Sciatic nerve (tissue), 2 donors: ENCODE data around the gene CHST5. TPM values are rescaled to one million over a fixed set of nuclear protein-coding genes. Genes with fewer than 3 reads are reported as not detected.
"Not testable (repeated sequence)": the region's sequence is repeated elsewhere in the genome, so short reads cannot be mapped to it uniquely, and the experiment has no call there.

Experiments
- ATAC-seq: fragments of 200-7000 bp; cut with Tn5 transposase; one replicate; pipeline ENCODE4 v1.9.1; 2020; ENCODE audit warnings: mild to moderate bottlenecking, moderate library complexity
- DNase-seq: peaks from one replicate; pipeline ENCODE4 v3.0.0-alpha.2; 2020; ENCODE audit warnings: low spot score
- intact Hi-C: fragments of 100-400 bp; cut with DNase I; formaldehyde crosslinking; loops from one replicate; pipeline ENCODE4 v1.14.2; 2022
- total RNA-seq: library from RNA; stranded (reverse); fragmentation: NEBNext Ultra II Directional; extraction: Animal tissue kit (Norgen Biotek cat#: 25700); gene quantifications from one replicate; pipeline ENCODE4 v1.2.1, GENCODE V29; 2021
- donor health status: DM: no; HTN: no; CAD: no.
- donor health status: DM: no; HTN: no; CAD: no.

Gene CHST5
- total RNA-seq, 1 donor from 2014 or later, result 0.27 TPM

DNA sequence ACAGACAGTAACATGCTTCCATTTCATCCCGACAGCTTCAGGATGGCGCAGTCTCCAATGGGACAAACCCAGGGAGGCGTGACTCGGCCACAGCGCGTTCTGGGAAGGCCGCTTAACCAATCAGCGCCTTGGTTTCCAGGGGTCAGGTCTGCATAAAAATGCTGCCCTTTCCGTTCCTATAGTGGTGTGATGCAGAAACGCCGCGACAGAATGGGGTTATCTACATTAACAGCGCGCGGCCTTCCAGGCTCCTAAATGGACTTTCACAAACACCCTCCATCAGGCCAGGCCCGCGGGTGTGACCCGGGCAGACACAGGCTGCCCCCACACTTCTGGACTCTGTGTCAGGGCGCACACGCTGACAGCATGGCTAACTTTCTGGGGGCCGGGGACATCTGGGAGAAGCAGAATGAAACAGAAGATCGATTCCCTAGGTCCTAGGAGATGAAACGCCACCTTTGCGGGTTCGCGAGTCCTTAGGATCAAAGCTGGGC lies 19.4 kb upstream of the CHST5 start:
- peak; percentile 85 for DNase-seq
- intact Hi-C loops, result no loop called here
- peak; percentile 79 for ATAC-seq

DNA sequence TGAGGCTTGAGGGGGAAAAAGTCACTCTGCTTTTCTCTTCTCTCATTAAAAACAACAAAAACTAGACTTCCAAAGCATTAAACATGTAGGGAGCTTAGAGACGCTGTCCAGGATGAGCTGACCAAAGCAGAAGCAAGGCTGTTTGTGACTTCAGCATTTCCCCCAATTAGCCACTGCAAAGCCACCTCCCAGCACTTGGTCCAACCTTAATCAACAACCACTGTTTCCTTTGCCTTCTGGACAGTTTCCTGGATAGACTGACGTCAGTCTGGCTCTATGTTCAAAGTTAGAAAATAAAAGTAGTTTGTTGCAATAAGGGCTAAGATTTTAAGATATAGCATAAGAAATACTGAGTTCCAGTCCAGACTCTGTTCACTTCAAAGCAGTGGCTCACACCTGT lies 17.0 kb upstream of the CHST5 start:
- no peak for DNase-seq
- intact Hi-C loops, result no loop called here
- ATAC-seq, result no peak

DNA sequence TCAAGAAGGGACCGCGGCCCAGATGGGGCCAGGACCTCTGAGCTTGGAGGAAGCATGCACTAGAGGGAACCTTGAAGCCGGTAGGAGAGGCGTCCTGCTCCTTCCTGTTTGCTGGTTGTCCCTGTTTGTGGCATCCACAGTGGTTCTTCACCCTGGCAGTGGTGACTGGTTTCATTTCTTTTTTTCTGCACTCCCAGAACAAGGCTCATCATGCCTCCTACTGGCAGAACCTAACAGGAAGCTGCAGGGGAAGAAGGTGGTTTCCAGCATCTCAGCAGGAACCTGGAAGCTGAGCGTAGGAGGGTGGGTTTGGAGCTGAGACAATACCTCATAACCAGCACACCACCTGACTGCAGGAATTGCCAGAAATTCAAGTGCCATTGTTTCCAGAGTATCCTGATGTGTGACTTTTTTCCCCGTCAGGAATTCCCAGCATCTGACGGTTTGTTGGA lies 14.3 kb upstream of the CHST5 start:
- intact Hi-C loops, result no loop called here
- ATAC-seq (peak; percentile 39), DNase-seq (no peak)

DNA sequence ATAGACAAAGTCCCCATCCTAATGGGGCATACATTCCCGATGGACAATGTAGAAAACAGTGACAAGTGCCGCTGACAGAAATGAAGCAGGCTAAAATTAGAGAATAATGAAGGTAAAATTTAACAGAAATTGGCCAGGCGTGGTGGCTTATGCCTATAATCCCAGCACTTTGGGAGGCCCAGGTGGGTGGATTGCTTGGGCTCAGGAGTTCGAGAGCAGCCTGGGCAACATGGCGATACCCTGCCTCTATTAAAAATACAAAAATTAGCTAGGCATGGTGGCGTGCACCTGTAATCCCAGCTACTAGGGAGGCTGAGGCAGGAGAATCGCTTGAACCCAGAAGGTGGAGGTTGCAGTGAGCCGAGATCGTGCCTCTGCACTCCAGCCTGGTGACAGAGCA lies 12.5 kb upstream of the CHST5 start:
- ATAC-seq, intact Hi-C loops, DNase-seq: not testable (repeated sequence)

DNA sequence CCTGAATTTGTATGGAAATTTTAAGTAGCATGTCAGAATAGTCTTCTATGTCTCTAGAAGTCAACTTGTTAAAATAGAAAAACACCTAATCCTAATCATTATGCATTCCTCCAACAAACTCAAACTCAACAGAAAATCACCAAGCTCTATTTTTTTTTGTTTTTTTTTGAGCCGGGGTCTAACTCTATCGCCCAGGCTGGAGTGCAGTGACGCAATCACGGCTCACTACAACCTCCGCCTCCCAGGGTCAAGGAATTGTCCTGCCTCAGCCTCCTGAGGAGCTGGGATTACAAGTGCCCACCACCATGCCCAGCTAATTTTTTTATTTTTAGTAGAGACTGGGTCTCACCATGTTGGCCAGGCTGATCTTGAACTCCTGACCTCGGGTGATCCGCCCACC lies 10.4 kb upstream of the CHST5 start:
- DNase-seq, result no peak
- intact Hi-C loops, result no loop called here
- ATAC-seq, result no peak

DNA sequence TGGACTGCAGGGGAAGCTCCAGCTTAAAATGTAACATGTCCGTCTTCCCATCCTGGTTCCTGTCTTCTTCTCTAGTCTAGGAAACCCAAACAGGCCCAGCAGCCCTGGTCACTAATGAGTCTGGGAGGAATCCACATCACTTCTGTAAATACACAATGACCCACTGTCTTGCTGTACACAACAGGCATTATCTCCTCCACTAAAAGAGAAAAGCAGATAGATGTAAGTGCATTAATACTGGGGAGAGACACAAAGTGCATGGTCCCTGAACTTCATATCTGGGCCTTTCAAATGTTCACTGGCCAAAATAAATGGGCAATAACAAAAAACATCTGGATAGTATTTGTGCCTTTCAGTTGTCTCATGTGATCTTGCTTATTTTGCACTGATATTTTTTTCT lies 10.0 kb upstream of the CHST5 start:
- intact Hi-C loops, ATAC-seq, DNase-seq: not testable (repeated sequence)

DNA sequence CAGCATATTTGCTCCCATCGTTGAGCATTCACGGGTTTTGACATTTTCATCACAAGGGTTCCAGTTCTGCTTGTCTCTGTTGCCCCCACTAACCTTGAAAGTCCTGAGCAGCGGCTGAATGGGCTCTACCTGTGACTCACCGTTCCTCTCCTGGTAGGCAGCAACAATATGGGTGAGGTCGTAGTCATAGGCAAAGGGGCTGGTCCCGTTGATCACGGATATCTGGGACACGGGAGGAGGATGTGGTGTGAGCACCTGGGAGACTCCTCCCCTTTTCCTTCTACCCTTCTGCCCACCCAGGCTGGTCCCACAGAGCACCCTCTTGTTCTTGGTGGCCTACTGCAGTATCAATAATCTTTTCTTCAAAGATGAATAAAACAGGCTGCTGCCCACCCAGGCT lies 6.6 kb upstream of the CHST5 start:
- DNase-seq, ATAC-seq, intact Hi-C loops: not testable (repeated sequence)

DNA sequence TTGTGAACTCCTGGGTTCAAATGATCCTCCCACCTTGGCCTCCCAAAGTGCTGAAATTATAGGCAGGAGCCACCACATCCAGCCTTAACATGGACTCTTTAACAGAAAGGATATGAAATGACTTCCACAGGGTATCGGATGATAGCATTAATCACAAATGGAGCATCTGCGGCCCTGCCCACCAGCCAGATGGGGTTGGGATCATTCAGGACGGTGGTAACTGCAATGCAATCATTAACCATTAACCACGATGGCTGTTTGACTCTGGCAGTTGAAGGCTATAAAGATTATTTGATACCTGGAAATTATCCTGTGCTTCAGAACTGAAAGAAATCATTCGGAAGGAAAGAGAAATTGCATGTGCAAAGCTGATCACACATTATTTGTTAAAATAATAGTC lies 5.3 kb upstream of the CHST5 start:
- no peak for ATAC-seq
- no peak for DNase-seq
- intact Hi-C loops, result no loop called here

DNA sequence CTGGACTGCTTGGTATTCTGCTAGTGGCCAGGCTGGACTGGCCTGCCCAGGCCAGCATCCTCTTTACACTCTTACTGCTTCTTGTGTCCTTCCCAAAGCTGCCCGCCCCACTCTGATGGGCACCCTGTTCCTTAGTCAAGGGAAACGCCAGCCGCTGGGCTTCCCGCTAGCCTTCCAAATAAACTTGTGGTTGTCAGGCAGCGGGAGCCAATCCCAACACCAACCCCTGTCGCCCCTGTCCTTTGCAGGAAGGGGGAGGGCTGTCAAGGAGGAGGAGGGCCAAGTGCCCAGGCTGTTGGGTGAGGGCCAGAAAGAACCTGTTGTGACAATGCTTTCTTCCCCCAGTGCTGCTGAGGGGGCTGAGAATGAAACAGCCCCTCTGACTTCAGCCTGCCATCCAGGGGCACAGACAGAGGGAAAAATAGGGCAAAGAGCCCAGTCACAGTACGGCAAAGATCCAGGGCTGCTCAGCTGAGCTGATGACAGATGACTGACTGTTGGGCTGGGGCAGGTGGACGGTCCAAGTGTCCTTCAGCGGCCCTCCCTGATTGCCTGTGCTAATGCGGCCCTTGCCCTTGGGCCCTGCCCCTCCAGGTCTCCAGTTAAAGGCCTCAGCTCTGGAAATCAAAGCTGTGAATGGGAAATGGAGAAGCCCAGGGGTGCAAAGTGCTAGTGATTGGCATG lies 3.1 kb upstream of the CHST5 start:
- DNase-seq, ATAC-seq, intact Hi-C loops: not testable (repeated sequence)

DNA sequence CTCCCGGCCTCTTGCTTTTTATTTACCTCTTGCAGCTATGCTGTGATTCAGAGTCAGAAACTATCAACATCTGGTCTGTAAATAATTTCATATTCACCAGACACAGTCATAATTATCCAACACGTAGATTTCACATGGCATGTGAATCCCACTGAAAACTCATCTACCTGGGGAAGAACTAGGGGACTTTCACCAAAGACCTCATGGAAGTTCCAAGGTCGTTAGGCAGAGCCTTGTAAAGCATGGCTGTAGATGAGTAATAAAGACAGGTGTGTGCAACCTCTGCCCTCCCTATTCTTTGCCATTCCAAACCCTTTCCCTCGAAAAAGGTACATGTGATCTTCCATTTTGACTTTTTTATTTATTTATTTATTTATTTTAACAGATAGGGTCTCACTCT lies 1.9 kb upstream of the CHST5 start:
- DNase-seq (no peak), ATAC-seq (no peak)
- intact Hi-C loops, result no loop called here

DNA sequence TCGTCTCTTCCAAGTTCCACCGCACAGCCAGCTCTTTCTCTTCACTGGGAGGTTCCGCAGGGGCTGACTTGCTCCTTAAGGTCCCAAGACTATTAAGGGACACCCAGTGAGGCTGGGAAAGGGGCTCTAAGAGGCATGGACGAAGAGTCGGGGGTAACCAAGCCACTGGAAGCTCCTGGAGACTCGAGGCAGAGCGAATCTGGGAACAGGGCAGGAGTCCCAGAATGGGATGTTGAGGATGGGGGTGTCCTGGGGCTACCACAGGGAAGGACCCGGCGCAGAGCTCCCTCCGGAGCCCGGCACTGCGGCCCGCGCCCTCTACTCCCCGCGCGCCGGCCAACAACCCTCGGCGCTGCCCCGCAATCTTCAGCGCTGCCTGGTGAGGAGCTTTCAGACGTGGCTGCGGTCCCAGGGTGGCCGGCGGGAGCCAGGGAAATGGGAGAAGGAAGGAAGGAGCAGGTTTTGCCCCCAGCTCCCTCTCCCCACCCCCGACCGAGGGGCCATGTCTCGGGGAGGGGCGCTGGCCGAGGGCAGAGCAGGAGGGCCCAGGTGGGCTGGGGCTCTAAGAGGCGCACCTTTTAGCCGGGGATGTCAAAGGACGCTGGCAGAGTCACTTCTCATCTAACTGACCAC lies 581 bp downstream of the CHST5 start:
- intact Hi-C loops, result no loop called here
- DNase-seq (no peak), ATAC-seq (no peak)

DNA sequence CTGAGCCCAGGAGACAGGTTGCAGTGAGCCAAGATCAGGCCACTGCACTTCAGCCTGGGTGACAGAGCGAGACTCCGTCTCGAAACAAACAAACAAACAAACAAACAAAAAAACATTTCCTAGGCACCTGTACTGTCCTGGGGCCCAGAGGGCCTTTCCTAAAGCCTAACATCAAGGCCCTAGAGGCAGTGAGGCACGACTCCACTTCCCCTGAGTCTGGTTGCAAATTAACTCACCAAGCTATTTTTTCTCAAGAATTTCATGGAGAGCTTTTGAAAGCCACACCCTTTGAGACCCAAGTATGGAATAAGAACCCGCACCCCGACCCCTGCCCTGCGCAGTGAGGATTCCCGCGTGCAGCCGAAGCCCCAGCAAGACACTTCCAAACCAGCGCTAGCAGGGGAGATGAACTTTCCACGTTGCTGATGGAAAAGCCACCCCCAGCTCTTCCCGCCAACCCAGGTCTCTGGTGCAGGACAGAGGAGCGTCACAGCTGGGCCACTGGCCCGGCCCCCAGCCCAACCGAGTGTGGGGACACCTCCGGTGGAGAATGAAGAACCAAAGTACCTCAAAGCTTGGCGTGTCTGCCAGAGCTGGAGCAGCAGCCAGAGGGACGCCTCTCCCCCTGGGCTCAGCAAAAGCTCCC lies 1.2 kb downstream of the CHST5 start:
- DNase-seq (no peak), ATAC-seq (no peak)
- intact Hi-C loops, result no loop called here

DNA sequence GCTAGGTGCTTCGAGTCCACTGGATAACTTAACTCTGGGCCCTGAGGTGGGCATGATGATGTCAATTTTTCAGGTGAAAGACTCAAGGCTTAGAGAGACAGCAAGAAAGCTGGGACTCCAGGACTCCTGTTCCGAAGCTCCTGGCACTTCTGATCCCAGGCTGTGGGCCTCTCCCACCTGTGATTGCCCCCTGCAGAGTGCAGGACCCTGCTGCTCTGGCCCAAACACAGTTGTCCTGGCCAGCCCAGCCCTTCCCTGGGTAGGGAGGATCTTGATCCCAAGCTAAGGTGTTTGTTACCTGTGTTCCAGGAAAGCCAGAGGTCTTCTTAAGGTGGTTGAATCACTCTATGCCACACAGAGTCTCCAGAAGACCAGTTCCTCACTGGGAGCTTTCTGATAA lies 3.1 kb downstream of the CHST5 start:
- DNase-seq, result no peak
- no peak for ATAC-seq
- intact Hi-C loops, result no loop called here

DNA sequence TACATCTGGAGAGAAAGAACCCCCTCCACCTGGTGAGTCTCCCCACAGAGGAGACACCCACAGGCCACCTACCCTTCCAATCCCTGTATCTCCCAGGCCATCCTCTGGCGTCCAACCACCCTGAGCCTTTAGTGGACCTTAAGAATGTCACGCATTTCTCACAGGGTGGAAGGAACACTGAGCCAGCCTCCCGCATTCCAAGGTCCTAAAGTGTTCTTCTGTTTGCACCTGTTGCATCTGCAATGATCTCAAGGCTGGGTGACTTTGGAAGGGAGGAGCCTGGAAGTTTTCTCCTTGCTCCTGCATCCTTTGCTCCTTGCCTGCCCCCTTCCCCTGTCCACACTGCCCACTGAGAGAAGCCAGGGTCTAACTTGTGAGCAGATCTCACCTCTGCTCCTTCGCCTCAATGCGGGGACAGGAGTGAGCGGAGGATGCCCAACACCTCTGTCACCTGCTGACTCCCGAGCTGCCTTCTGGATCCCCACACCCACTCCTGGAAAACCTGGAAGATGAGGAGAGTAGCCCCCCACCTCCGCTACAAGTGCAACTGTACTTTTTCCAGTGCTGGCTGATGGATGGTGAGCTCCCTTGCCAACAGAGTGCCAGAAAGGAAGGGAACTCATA lies 3.7 kb downstream of the CHST5 start:
- no peak for DNase-seq
- intact Hi-C loops, result no loop called here

DNA sequence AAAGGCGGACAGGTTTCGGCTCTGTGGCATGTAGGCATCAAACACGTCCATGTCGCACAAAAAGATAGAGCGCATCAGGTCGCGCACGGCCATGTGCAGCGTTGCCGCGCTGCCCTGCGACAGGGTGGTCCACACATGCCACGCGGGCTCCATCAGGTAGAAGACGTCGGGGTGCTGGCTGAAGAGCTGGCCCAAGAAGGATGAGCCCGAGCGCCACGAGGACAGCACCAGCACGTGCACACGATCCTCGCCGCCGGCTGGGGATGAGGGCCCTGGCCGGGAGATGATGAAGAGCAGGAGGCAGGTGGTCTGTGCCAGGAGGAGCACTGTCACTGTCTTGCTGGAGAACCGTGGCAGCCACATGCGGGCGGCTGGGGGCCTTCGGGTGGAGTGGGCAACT lies 5.9 kb downstream of the CHST5 start:
- DNase-seq, result no peak
- intact Hi-C loops, result no loop called here
- ATAC-seq, result no peak

More for the DNA sequence above, 3.7 kb downstream of the CHST5 start:
- no peak for ATAC-seq

DNA sequence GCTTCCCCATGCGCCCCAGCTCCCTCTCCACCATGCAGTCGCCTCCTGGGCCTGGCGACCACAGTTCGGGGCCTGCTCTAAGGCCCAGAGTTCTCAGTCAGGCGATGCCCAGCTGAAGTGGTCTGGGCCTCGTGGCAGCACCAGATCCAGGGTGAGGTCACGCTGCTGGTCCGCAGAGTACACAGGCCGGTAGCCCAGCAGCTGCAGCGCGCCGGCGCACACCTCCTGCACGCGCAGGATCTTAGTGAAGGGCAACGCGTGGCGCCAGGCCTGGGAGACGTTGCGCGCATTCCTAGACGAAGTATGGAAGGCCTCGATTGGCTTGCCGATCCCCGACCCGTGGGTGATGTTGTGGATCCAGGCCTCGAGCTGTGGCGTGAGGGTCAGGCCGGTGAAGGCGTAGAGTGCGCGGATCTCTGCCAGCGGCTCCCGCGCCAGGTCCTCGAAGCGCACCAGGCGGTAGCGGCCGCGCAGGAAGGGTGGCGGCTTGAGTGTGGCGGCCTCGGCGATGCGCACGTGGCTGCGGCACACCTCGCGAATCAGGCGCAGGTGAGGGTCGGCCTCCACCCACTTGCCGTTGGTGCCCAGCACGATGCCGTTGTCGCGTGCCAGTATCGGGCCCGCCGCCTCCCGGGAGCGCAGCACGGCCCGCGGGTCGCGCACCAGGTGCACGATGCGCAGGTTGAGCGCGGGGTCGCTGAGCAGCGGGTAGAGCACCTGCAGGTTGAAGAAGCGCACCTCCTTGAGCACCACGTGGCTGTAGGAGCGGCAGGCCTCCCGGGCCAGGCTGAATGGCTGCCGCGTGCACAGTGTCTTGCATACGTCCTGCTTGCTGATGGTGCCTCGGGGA lies 6.6 kb downstream of the CHST5 start:
- DNase-seq (no peak), ATAC-seq (no peak)
- intact Hi-C loops, result no loop called here

DNA sequence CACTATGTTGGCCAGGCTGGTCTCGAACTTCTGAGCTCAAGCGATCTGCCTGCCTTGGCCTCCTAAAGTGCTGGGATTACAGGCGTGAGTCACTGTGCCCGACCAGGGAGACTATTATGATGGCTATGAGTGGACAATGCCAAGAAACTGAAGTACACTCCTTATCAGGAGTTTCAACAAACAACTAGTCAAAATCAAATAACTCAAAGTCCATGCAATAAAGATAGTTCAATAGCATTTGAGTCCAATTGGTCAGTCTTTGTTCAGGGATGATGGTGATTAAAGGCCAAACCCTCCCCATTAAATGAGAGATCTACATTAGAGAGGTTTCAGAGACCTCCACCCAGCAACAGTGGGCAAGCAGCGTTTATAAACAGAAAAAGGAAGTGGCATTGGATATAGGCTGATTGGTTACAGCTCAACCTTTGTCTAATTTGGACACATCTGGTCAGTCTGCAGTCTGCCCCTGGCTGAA lies 8.0 kb downstream of the CHST5 start:
- intact Hi-C loops, result no loop called here
- no peak for ATAC-seq
- DNase-seq, result no peak

DNA sequence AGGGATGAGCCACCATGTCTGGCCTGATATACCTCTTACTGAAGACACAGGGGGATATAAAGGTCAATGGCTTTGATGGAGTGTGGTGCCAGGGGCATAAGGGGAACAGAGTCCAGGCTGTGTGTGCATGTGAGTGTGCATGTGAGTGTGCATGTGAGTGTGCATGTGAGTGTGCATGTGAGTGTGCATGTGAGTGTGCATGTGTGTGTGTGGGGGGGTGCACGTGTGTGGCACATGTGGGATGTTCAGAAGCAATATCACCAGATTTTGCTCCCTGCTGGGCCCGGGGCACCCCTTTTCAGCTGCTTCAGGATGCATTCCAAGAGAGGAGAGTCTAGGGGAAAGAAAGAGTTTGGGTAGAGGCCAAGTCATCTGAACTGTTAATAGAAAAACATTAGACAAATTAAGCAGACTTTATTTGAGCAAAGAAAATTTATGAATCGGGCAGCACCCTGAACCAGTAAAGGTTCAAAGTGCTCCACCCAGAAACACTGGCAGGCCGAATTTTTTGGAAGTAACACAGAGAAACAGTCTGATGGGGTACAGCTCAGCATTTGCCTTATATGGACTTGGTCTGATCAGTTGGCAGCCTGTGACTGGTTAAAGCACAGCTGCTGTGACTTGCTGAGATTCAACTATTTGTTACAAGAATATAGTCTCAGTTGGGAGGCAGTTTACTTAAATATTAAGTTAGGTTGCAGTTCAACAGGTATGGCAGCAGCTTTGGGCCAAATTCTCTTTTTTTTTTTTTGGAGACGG lies 9.7 kb downstream of the CHST5 start:
- intact Hi-C loops, result no loop called here
- no peak for DNase-seq

More for the DNA sequence above, 9.7 kb downstream of the CHST5 start:
- ATAC-seq, result no peak
